Immature natural killer cell (primary cell): Measurements from ENCODE around the gene NXN. TPM values are rescaled to one million over a fixed set of nuclear protein-coding genes. Genes with fewer than 3 reads are reported as not detected.
A peak's percentile ranks its signal among the peaks of the same experiment; 100 is the strongest.
"Not testable (repeated sequence)": the region's sequence is repeated elsewhere in the genome, so short reads cannot be mapped to it uniquely, and the experiment has no call there.

Experiments
- DNase-seq, 3 donors: peaks; one replicate each; pipeline ENCODE4 v3.0.0; 2022; ENCODE audit warnings: mixed read lengths in 1 of 3
- H3K27ac Mint-ChIP-seq, 6 donors: one replicate each; pipeline ENCODE4 v1.8.0; 2020; ENCODE audit warnings: mixed read lengths in 6 of 6, mild to moderate bottlenecking in 5 of 6, inconsistent platforms in 4 of 6, moderate library complexity in 3 of 6
- H3K27me3 Mint-ChIP-seq, 3 donors: one replicate each; pipeline ENCODE4 v1.8.0; 2020 to 2021; ENCODE audit warnings: low read depth in 3 of 3, mild to moderate bottlenecking in 3 of 3, mixed read lengths in 3 of 3, moderate library complexity in 3 of 3, inconsistent platforms in 1 of 3
- H3K36me3 Mint-ChIP-seq, 3 donors: one replicate each; pipeline ENCODE4 v1.8.0; 2020; ENCODE audit warnings: mixed read lengths in 3 of 3, inconsistent platforms in 2 of 3, mild to moderate bottlenecking in 2 of 3
- H3K4me1 Mint-ChIP-seq, 2 donors: one replicate each; pipeline ENCODE4 v1.8.0; 2020; ENCODE audit warnings: inconsistent platforms in 2 of 2, mild to moderate bottlenecking in 2 of 2, mixed read lengths in 2 of 2, moderate library complexity in 1 of 2
- H3K4me3 Mint-ChIP-seq, 5 donors: one replicate each; pipeline ENCODE4 v1.8.0; 2020; ENCODE audit warnings: mild to moderate bottlenecking in 5 of 5, mixed read lengths in 5 of 5, inconsistent platforms in 3 of 5, moderate library complexity in 3 of 5
- H3K9me3 Mint-ChIP-seq, 6 donors: one replicate each; pipeline ENCODE4 v1.8.0; 2020; ENCODE audit warnings: mild to moderate bottlenecking in 6 of 6, mixed read lengths in 6 of 6, inconsistent platforms in 4 of 6, moderate library complexity in 3 of 6
- polyA plus RNA-seq, 3 donors: library from polyadenylated mRNA; unstranded; fragments of 300-500 nt; fragmentation: Illumina TruSeq; gene quantifications; one replicate each; pipeline ENCODE4 v1.2.3, GENCODE V29; 2021

The NXN gene
- polyA plus RNA-seq, 3 donors from 2014 or later: 0.19 TPM; not detected in 2

- Mint-ChIP-seq H3K27ac (no peak overlapping the region), H3K27me3 (peaks cover 2 to 4% (median 2%) of the 10 kb centered on the region in 3 donors), H3K4me1 (no peaks in the 10 kb centered on the region), H3K9me3 (no peaks in the 10 kb centered on the region), H3K4me3 (no peak overlapping the region), H3K36me3 (no peaks in the 10 kb centered on the region)
- DNase-seq: no peak
Observed at GRCh38 chr17:855569-855968, 124.0 kb downstream of the NXN start.

DNA sequence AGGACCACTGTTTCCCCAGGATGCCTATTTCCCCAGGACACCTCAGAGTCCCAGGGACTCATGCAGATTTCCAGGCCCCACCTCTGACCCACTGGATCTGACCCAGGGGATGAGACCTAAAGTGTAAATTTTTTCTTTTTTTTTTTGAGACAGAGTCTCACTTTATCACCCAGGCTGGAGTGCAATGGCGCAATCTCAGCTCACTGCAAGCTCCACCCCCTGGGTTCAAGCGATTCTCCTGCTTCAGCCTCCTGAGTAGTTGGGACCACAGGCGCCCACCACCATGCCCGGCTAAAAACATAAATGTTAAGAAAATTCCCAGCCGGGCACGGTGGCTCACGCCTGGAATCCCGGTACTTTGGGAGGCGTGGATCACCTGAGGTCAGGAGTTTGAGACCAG lies 126.7 kb downstream of the NXN start:
- H3K36me3 Mint-ChIP-seq, H3K4me3 Mint-ChIP-seq, H3K27ac Mint-ChIP-seq, H3K27me3 Mint-ChIP-seq, H3K4me1 Mint-ChIP-seq, DNase-seq, H3K9me3 Mint-ChIP-seq: not testable (repeated sequence)

GRCh38 chr17:852349-852748 lies 127.2 kb downstream of the NXN start:
- no peak for DNase-seq
- Mint-ChIP-seq H3K27ac (no peak overlapping the region), H3K4me1 (no peaks in the 10 kb centered on the region), H3K9me3 (no peaks in the 10 kb centered on the region), H3K4me3 (no peak overlapping the region), H3K36me3 (no peaks in the 10 kb centered on the region), H3K27me3 (peaks cover 2 to 7% (median 5%) of the 10 kb centered on the region in 3 donors)

GRCh38 chr17:851924-852323 lies 127.7 kb downstream of the NXN start:
- Mint-ChIP-seq H3K27me3 (peaks cover 2 to 7% (median 5%) of the 10 kb centered on the region in 3 donors), H3K36me3 (no peaks in the 10 kb centered on the region), H3K27ac (no peak overlapping the region), H3K4me1 (peaks cover 0 to 1% of the 10 kb centered on the region in 2 donors), H3K9me3 (no peaks in the 10 kb centered on the region), H3K4me3 (no peak overlapping the region)
- no peak for DNase-seq

- H3K4me3 Mint-ChIP-seq: no peak overlapping the region
- no peaks in the 10 kb centered on the region for H3K9me3 Mint-ChIP-seq
- no peak for DNase-seq
- H3K27ac Mint-ChIP-seq: no peak overlapping the region
- H3K27me3 Mint-ChIP-seq: peaks cover 2 to 7% (median 5%) of the 10 kb centered on the region in 3 donors
- peaks cover 0 to 3% of the 10 kb centered on the region in 2 donors for H3K4me1 Mint-ChIP-seq
- H3K36me3 Mint-ChIP-seq: no peaks in the 10 kb centered on the region
Observed at GRCh38 chr17:850851-851763, 128.5 kb downstream of the NXN start.

- H3K9me3 Mint-ChIP-seq: no peaks in the 10 kb centered on the region
- H3K27me3 Mint-ChIP-seq: peaks cover 2 to 12% (median 8%) of the 10 kb centered on the region in 3 donors
- H3K36me3 Mint-ChIP-seq: no peaks in the 10 kb centered on the region
- peaks cover 0 to 3% of the 10 kb centered on the region in 2 donors for H3K4me1 Mint-ChIP-seq
- DNase-seq: no peak
- H3K27ac Mint-ChIP-seq: no peak overlapping the region
- H3K4me3 Mint-ChIP-seq: no peak overlapping the region
Observed at GRCh38 chr17:850086-850850, 129.3 kb downstream of the NXN start.

DNA sequence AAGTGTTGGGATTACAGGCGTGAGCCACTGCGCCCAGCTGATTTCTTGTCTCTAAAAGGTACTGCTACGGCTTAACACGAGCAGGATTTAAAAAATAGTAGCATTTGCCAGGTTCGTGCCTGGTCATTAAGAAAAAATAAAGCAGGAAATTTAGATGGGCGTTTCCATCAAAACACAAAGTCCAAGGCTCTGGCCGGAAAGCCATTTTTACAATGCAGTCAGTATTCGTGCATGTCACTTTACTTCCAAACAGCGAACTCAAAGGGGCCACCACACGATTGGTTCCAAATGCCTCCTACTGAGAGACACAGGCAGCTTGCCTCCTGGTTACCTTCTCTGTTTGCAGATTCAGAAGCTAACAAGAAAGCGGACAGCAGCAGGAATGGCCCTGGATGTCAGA lies 131.2 kb downstream of the NXN start:
- no peak overlapping the region for H3K27ac Mint-ChIP-seq
- H3K9me3 Mint-ChIP-seq: no peaks in the 10 kb centered on the region
- H3K4me1 Mint-ChIP-seq: peaks cover 0 to 3% of the 10 kb centered on the region in 2 donors
- H3K4me3 Mint-ChIP-seq: no peak overlapping the region
- DNase-seq: no peak
- H3K27me3 Mint-ChIP-seq: peaks cover 4 to 14% (median 12%) of the 10 kb centered on the region in 3 donors
- H3K36me3 Mint-ChIP-seq: no peaks in the 10 kb centered on the region

DNA sequence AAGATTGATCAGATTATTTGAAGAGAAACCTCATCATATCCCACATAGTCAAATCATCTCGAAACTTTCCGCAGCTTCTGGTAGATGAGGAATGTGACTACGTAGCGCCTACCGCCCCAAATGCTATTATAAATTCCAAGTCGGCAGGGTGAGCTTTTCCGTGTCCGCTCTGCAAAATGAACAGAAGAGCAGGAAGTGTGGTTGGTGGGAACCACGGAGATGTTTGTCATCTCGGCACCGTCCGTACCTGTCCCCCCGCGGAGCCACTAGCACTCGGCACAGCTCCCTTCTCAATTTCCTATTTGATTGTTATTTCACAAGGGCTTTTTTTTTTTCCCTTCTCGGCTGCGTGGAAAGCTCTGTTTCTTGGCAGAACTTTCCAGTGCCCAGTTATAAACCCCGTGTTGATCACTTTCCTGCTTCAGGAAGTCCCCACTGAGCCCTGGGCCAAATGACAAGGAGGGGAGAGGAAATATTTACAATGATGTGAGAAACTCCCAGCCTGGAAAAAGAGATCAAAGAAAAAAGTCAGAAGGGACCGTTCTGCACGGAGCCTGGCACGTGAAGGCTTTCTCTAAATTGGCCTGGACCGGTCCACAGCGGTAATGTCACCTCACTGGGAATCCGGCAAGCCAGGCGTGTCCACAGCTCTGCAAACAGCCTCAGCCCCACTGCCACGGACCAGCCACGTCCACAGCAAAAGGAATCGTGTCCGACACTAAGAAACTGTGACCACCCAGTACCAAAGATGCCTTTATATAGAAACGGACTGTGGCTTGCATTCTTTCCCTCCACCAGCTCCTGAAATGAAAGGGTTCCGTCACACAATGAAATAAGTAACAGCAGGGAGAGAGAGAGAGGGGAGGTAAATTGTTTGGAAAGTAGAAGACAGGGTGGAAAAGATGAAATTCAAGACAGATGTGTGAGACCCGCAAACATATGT lies 132.4 kb downstream of the NXN start:
- H3K9me3 Mint-ChIP-seq: no peaks in the 10 kb centered on the region
- peak overlapping the region in 1 of 5 donors; percentile 0 for H3K4me3 Mint-ChIP-seq
- peaks cover 0 to 3% of the 10 kb centered on the region in 2 donors for H3K4me1 Mint-ChIP-seq
- H3K27me3 Mint-ChIP-seq: peaks cover 4 to 14% (median 14%) of the 10 kb centered on the region in 3 donors
- DNase-seq: no peak
- no peaks in the 10 kb centered on the region for H3K36me3 Mint-ChIP-seq
- no peak overlapping the region for H3K27ac Mint-ChIP-seq

DNA sequence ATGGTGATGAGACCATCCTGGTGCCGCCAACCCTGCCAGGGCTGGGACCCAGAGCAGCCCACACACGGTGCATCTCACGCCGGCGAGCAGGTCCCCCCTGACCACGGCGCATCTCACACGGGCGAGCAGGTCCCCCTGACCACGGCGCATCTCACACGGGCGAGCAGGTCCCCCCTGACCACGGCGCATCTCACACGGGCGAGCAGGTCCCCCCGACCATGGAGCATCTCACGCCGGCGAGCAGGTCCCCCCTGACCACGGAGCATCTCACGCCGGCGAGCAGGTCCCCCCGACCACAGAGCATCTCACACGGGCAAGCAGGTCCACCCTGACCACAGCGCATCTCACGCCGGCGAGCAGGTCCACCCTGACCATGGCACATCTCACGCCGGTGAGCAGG lies 138.3 kb downstream of the NXN start:
- Mint-ChIP-seq H3K4me1 (no peaks in the 10 kb centered on the region), H3K27ac (no peak overlapping the region), H3K27me3 (peaks cover 2 to 12% (median 9%) of the 10 kb centered on the region in 3 donors), H3K9me3 (no peaks in the 10 kb centered on the region), H3K4me3 (no peak overlapping the region), H3K36me3 (no peaks in the 10 kb centered on the region)
- DNase-seq: no peak

GRCh38 chr17:838486-838885 lies 141.1 kb downstream of the NXN start:
- no peaks in the 10 kb centered on the region for H3K9me3 Mint-ChIP-seq
- peaks cover 0 to 7% (median 0%) of the 10 kb centered on the region in 3 donors for H3K27me3 Mint-ChIP-seq
- H3K27ac Mint-ChIP-seq: peak overlapping the region in 1 of 6 donors; percentile 53
- H3K4me1 Mint-ChIP-seq: no peaks in the 10 kb centered on the region
- H3K4me3 Mint-ChIP-seq: no peak overlapping the region
- no peak for DNase-seq
- H3K36me3 Mint-ChIP-seq: no peaks in the 10 kb centered on the region

DNA sequence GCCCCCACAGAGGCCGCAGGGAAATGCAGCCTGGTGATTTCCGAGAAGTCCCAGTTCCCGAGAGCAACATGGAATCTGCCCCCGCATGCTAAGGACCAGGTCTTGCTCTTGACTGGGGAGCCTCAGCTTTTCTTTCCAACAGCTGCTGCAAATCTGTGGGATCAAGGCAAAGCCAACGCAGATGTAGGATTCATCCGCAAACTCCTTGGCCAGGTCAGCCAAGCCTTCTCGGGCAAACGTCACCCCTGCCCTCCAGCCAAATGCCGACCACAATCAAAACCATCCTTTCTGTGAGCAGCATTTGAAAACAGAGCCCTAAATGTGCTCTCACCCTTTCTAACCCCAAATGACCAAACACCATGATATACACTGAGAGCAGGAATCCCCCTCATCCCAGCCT lies 143.4 kb downstream of the NXN start:
- Mint-ChIP-seq H3K27ac (no peak overlapping the region), H3K9me3 (no peaks in the 10 kb centered on the region), H3K4me3 (no peak overlapping the region), H3K4me1 (no peaks in the 10 kb centered on the region), H3K36me3 (no peaks in the 10 kb centered on the region), H3K27me3 (peaks cover 0 to 8% (median 0%) of the 10 kb centered on the region in 3 donors)
- DNase-seq: no peak

DNA sequence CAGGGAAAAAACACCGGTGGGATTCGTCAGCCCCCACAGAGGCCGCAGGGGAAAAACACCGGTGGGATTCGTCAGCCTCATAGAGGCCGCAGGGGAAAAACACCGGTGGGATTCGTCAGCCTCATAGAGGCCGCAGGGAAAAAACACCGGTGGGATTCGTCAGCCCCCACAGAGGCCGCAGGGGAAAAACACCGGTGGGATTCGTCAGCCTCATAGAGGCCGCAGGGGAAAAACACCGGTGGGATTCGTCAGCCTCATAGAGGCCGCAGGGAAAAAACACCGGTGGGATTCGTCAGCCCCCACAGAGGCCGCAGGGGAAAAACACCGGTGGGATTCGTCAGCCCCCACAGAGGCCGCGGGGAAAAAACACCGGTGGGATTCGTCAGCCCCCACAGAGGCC lies 143.9 kb downstream of the NXN start:
- DNase-seq, H3K36me3 Mint-ChIP-seq, H3K27me3 Mint-ChIP-seq, H3K4me1 Mint-ChIP-seq, H3K27ac Mint-ChIP-seq, H3K4me3 Mint-ChIP-seq, H3K9me3 Mint-ChIP-seq: not testable (repeated sequence)

- no peaks in the 10 kb centered on the region for H3K36me3 Mint-ChIP-seq
- H3K9me3 Mint-ChIP-seq: no peaks in the 10 kb centered on the region
- no peaks in the 10 kb centered on the region for H3K4me1 Mint-ChIP-seq
- H3K27me3 Mint-ChIP-seq: peaks cover 0 to 9% (median 0%) of the 10 kb centered on the region in 3 donors
- H3K4me3 Mint-ChIP-seq: no peak overlapping the region
- no peak for DNase-seq
- no peak overlapping the region for H3K27ac Mint-ChIP-seq
Observed at GRCh38 chr17:835263-835662, 144.3 kb downstream of the NXN start.
